CD14-positive monocyte (primary cell): Measurements from ENCODE around the gene NABP1. TPM values are rescaled to one million over a fixed set of nuclear protein-coding genes. Genes with fewer than 3 reads are reported as not detected.

Source experiments
- DNase-seq, 3 donors: peaks; one replicate each; pipeline ENCODE4 v3.0.0-alpha.2; 2011 to 2022
- H2AFZ ChIP-seq: 2 replicates; pipeline ENCODE4 v1.6.0; 2012; ENCODE audit warnings: mild to moderate bottlenecking, low read depth, low read length, inconsistent platforms; ENCODE audit not compliant: insufficient read depth, poor library complexity, severe bottlenecking
- H3K27ac ChIP-seq, 2 donors: 1 replicate in 1 of 2; 2 replicates in 1 of 2; pipeline ENCODE4 v1.5.1; 2012 to 2013; ENCODE audit warnings: low read length in 2 of 2, control low read depth in 1 of 2, inconsistent platforms in 1 of 2, low read depth in 1 of 2, mild to moderate bottlenecking in 1 of 2
- H3K27me3 ChIP-seq, 2 donors: one replicate each; pipeline versions ENCODE4 v1.6.0 to v1.6.1; 2011 to 2013; ENCODE audit warnings: low read length in 2 of 2; ENCODE audit not compliant: control insufficient read depth in 2 of 2, insufficient read depth in 2 of 2
- H3K36me3 ChIP-seq, 2 donors: replicated peaks in 1 of 2; 1 replicate in 1 of 2; 2 replicates in 1 of 2; pipeline versions ENCODE4 v1.5.1 to v1.6.1; 2012 to 2013; ENCODE audit warnings: low read length in 2 of 2, control low read depth in 1 of 2, inconsistent platforms in 1 of 2, mild to moderate bottlenecking in 1 of 2; ENCODE audit not compliant: insufficient read depth in 2 of 2, control insufficient read depth in 1 of 2
- H3K4me1 ChIP-seq, 2 donors: 1 replicate in 1 of 2; 2 replicates in 1 of 2; pipeline versions ENCODE4 v1.5.1 to v1.6.1; 2012 to 2013; ENCODE audit warnings: low read length in 2 of 2, control low read depth in 1 of 2, inconsistent platforms in 1 of 2, mild to moderate bottlenecking in 1 of 2, moderate library complexity in 1 of 2; ENCODE audit not compliant: insufficient read depth in 2 of 2, control insufficient read depth in 1 of 2
- H3K4me2 ChIP-seq: replicated peaks from 2 replicates; pipeline ENCODE3; 2012; ENCODE audit warnings: low read length, moderate library complexity, mild to moderate bottlenecking; ENCODE audit not compliant: poor library complexity, severe bottlenecking; ENCODE audit errors: extremely low read depth
- H3K4me3 ChIP-seq, 3 experiments: fragments of 200-600 bp in 1 of 3; sonication (generic) in 1 of 3; replicated peaks in 1 of 3; 1 replicate in 2 of 3; 2 replicates in 1 of 3; pipeline ENCODE4 v1.5.1; 2011 to 2013; ENCODE audit warnings: low read length in 3 of 3, mild to moderate bottlenecking in 3 of 3, control low read depth in 2 of 3, low read depth in 2 of 3, inconsistent platforms in 1 of 3, moderate library complexity in 1 of 3
- H3K79me2 ChIP-seq: 2 replicates; pipeline ENCODE4 v1.6.0; 2012; ENCODE audit warnings: mild to moderate bottlenecking, control low read depth, inconsistent platforms, low read length, moderate library complexity; ENCODE audit not compliant: insufficient read depth
- H3K9ac ChIP-seq: 2 replicates; pipeline ENCODE4 v1.6.0; 2017; ENCODE audit warnings: low read length, mild to moderate bottlenecking; ENCODE audit not compliant: insufficient read depth, poor library complexity, severe bottlenecking
- H3K9me3 ChIP-seq, 2 donors: replicated peaks in 1 of 2; 1 replicate in 1 of 2; 2 replicates in 1 of 2; pipeline versions ENCODE4 v1.5.1 to v1.6.1; 2012 to 2013; ENCODE audit warnings: low read length in 2 of 2, control low read depth in 1 of 2; ENCODE audit not compliant: control insufficient read depth in 1 of 2, insufficient read depth in 1 of 2
- H4K20me1 ChIP-seq: 2 replicates; pipeline ENCODE4 v1.6.0; 2012; ENCODE audit warnings: mild to moderate bottlenecking, low read length, control low read depth, moderate library complexity; ENCODE audit not compliant: insufficient read depth
- H3K27ac Mint-ChIP-seq, 7 donors: one replicate each; pipeline ENCODE4 v1.8.0; 2020; ENCODE audit warnings: mild to moderate bottlenecking in 7 of 7, mixed read lengths in 7 of 7, moderate library complexity in 6 of 7, inconsistent platforms in 2 of 7
- H3K27me3 Mint-ChIP-seq, 3 donors: one replicate each; pipeline ENCODE4 v1.8.0; 2021 to 2022; ENCODE audit warnings: low read depth in 3 of 3, mild to moderate bottlenecking in 3 of 3, mixed read lengths in 3 of 3, moderate library complexity in 3 of 3, inconsistent platforms in 1 of 3
- H3K36me3 Mint-ChIP-seq, 2 donors: one replicate each; pipeline ENCODE4 v1.8.0; 2020; ENCODE audit warnings: mixed read lengths in 2 of 2, inconsistent platforms in 1 of 2, mild to moderate bottlenecking in 1 of 2
- H3K4me1 Mint-ChIP-seq: one replicate; pipeline ENCODE4 v1.8.0; 2020; ENCODE audit warnings: mild to moderate bottlenecking, mixed read lengths
- H3K4me3 Mint-ChIP-seq, 2 donors: one replicate each; pipeline ENCODE4 v1.8.0; 2020; ENCODE audit warnings: mild to moderate bottlenecking in 2 of 2, mixed read lengths in 2 of 2, moderate library complexity in 1 of 2
- H3K9me3 Mint-ChIP-seq, 7 donors: one replicate each; pipeline ENCODE4 v1.8.0; 2020 to 2022; ENCODE audit warnings: mixed read lengths in 7 of 7, mild to moderate bottlenecking in 6 of 7, moderate library complexity in 6 of 7, inconsistent platforms in 2 of 7
- WGBS: methylation state at CpG from one replicate; pipeline ENCODE4 v1.1.5; 2013; ENCODE audit warnings: missing lambda C conversion rate; ENCODE audit not compliant: insufficient coverage; 5-methylcytosine and 5-hydroxymethylcytosine counted together
- intact Hi-C, 2 donors: fragments of 100-400 bp; cut with micrococcal nuclease; formaldehyde crosslinking; loops; one replicate each; pipeline versions ENCODE4 v1.15.0 to v1.15.1; 2023
- polyA plus RNA-seq, 3 donors: library from polyadenylated mRNA; depleted of rRNA in 1 of 3; unstranded in 2 of 3; stranded (reverse) in 1 of 3; fragments of 300-500 nt in 2 of 3; fragments of >200 nt in 1 of 3; fragmentation: Illumina TruSeq in 2 of 3; gene quantifications; 1 replicate in 2 of 3; 2 replicates in 1 of 3; pipeline ENCODE4 v1.2.3, GENCODE V29; 2012 to 2021
- TF ChIP-seq, protein P1 (sequence below): fragments of 200-600 bp; IDR thresholded peaks from one replicate; pipeline ENCODE4 v1.8.0; 2022; ENCODE audit warnings: antibody characterized with exemption, mild to moderate bottlenecking

NABP1 gene
- polyA plus RNA-seq, 3 donors, result 8.0 to 20.7 (median 13.3) TPM

DNA sequence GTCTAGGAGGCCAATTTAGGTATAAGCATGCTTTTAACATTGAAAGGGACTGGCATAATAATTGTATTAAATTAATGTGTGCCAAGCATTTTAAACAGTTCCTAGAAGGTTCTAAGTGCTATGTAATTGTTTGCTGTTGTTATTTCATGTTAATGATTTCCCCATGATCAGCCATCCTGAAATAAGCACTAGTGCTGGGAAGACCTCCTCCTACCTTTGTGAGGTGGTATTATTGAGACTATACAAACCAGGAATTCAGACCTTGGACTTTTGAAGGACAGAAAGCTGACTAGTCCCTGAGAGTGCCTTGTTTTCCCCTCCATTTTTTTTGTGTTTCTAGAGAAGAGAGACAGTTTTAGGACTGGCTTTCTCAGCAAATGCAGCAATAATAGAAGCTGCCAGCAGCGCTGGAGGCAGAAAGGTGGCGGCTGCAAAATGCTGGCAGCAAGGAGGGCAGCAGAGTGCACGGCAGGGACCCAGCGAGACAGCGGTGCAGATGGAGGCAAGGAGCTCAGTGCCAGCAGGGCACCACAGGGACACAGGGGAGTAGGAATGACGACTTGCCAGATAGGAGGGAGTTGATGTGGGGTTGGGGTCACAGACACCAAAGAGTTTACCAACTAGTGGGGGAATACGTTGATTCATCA, 25.3 kb downstream of the NABP1 start:
- no peaks in the 10 kb centered on the region for H3K36me3 ChIP-seq
- Mint-ChIP-seq H3K4me3 (no peak overlapping the region), H3K9me3 (peaks cover 0 to 2% (median 0%) of the 10 kb centered on the region in 7 donors), H3K27me3 (peaks cover 2% of the 10 kb centered on the region in 3 donors), H3K27ac (no peak overlapping the region), H3K4me1 (no peaks in the 10 kb centered on the region), H3K36me3 (no peaks in the 10 kb centered on the region)
- H3K27ac ChIP-seq, result no peak overlapping the region
- DNase-seq, result no peak
- H3K79me2 ChIP-seq, result no peaks in the 10 kb centered on the region
- H3K9me3 ChIP-seq, result no peaks in the 10 kb centered on the region
- H3K4me3 ChIP-seq, result no peak overlapping the region
- intact Hi-C loops, result no loop called here
- H2AFZ ChIP-seq, result no peak overlapping the region
- no peak overlapping the region for H3K4me2 ChIP-seq
- no peak overlapping the region for H3K9ac ChIP-seq
- 96% methylated on average over 7 of the region's 7 CpGs for WGBS
- H3K27me3 ChIP-seq, result no peaks in the 10 kb centered on the region
- TF ChIP-seq, protein P1, sequence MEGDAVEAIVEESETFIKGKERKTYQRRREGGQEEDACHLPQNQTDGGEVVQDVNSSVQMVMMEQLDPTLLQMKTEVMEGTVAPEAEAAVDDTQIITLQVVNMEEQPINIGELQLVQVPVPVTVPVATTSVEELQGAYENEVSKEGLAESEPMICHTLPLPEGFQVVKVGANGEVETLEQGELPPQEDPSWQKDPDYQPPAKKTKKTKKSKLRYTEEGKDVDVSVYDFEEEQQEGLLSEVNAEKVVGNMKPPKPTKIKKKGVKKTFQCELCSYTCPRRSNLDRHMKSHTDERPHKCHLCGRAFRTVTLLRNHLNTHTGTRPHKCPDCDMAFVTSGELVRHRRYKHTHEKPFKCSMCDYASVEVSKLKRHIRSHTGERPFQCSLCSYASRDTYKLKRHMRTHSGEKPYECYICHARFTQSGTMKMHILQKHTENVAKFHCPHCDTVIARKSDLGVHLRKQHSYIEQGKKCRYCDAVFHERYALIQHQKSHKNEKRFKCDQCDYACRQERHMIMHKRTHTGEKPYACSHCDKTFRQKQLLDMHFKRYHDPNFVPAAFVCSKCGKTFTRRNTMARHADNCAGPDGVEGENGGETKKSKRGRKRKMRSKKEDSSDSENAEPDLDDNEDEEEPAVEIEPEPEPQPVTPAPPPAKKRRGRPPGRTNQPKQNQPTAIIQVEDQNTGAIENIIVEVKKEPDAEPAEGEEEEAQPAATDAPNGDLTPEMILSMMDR, result no peak
- no peaks in the 10 kb centered on the region for H3K4me1 ChIP-seq
- no peaks in the 10 kb centered on the region for H4K20me1 ChIP-seq

- no peaks in the 10 kb centered on the region for H3K9me3 ChIP-seq
- no peak overlapping the region for H3K9ac ChIP-seq
- WGBS, result 94% methylated on average over 2 of the region's 4 CpGs
- TF ChIP-seq, protein P1, result no peak
- no peak overlapping the region for H3K4me3 ChIP-seq
- intact Hi-C loops, result no loop called here
- no peaks in the 10 kb centered on the region for H3K4me1 ChIP-seq
- Mint-ChIP-seq H3K27me3 (peaks cover 2% of the 10 kb centered on the region in 3 donors), H3K4me1 (no peaks in the 10 kb centered on the region), H3K27ac (no peak overlapping the region), H3K36me3 (peaks cover 0 to 1% of the 10 kb centered on the region in 2 donors), H3K9me3 (peaks cover 0 to 3% (median 0%) of the 10 kb centered on the region in 7 donors), H3K4me3 (no peak overlapping the region)
- no peak for DNase-seq
- no peak overlapping the region for H2AFZ ChIP-seq
- no peaks in the 10 kb centered on the region for H3K36me3 ChIP-seq
- H3K79me2 ChIP-seq, result no peaks in the 10 kb centered on the region
- no peak overlapping the region for H3K4me2 ChIP-seq
- H3K27ac ChIP-seq, result no peak overlapping the region
- H4K20me1 ChIP-seq, result no peaks in the 10 kb centered on the region
- no peaks in the 10 kb centered on the region for H3K27me3 ChIP-seq
Observed at GRCh38 chr2:191705084-191705483, 27.1 kb downstream of the NABP1 start.
